ENCODE measurements around the gene SRSF3. TPM values are rescaled to one million over a fixed set of nuclear protein-coding genes. Genes with fewer than 3 reads are reported as not detected.
"Not testable (repeated sequence)": the region's sequence is repeated elsewhere in the genome, so short reads cannot be mapped to it uniquely, and the experiment has no call there.

SRSF3 gene
- total RNA-seq, 2 donors from 2014 or later = 88.5 to 120 TPM

DNA sequence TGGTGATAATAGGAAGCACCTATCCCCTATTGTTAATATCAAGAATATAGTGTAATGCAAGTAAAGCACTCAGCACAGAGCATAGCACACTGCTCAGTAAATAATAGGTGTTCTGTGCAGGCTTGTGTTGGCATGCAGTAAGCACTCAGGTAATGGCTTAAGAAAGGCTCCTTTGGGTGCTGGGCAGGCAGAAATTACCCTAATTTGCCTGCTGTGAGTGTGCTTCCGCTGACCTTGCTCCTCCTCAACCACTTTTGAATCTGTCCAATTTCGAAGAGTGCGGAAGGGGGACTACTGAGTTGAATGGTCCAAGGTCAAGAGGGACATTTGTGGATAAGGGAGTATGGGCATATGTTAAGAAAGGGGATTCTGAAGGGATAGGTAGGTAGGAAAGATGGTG is 15.4 kb downstream of the SRSF3 start:
- no peak for ATAC-seq (ENCODE audit: insufficient number of reproducible peaks, low FRiP score, low read depth)
- H3K4me3 ChIP-seq = no peak overlapping the region
- no peak for TF ChIP-seq CTCF (IDR thresholded peaks at IDR 0.05)
- H3K4me1 ChIP-seq (ENCODE audit: control insufficient read depth in 1 of 2, low read depth in 2 of 2) = peaks cover 26 to 47% of the 10 kb centered on the region in 2 donors
- H3K36me3 ChIP-seq = peaks cover 33% of the 10 kb centered on the region
- H3K27me3 ChIP-seq (replicated peaks; ENCODE audit: insufficient read depth) = no peaks in the 10 kb centered on the region
- H3K27ac ChIP-seq = peak overlapping the region in 1 of 2 donors; percentile 38
- no peaks in the 10 kb centered on the region for H3K9me3 ChIP-seq
- DNase-seq (ENCODE audit: low spot score) = no peak

DNA sequence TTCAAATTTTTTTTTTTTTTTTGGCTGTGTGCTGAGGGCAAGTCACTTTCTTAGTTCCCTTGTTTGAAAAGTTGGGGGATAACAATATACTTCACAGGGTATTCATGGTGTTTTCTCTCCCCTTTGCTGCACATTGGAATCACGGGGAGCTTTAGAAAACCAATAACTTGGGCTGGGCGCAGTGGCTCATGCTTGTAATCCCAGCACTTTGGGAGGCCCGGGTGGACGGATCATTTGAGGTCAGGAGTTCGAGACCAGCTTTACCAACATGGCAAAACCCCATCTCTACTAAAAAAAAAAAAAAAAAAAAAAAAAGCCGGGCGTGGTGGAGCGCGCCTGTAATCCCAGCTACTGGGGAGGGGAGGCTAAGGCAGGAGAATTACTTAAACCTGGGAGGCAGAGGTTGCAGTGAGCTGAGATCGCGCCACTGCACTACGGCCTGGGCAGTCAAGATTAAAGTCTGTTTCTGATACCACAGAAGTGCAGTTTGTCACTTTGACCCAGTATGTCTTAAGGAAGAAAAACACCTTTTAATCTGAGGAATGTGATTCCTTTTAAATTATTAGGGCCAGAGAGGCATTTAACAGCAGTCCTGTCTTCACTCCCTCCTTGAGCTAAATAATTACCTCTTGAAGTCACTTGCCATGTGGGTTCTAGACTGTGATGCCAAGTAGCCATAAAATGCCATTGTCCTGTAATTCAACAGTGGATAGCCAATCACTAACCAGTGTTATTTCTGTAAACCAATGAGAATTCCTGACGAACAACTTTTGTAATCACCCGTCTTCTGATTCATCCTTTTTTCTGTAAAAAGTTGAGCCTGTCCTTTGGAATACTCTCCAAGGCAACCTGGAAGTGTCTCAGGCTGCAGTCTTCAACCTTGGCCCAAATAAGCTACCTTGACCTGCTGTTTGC is 16.1 kb downstream of the SRSF3 start:
- Histone ChIP-seq H3K4me1 (ENCODE audit: control insufficient read depth in 1 of 2, low read depth in 2 of 2) (peaks cover 26 to 45% of the 10 kb centered on the region in 2 donors), H3K9me3 (no peaks in the 10 kb centered on the region), H3K27me3 (replicated peaks; ENCODE audit: insufficient read depth) (no peaks in the 10 kb centered on the region), H3K36me3 (peaks cover 30% of the 10 kb centered on the region), H3K27ac (no peak overlapping the region), H3K4me3 (no peak overlapping the region)
- no peak for DNase-seq (ENCODE audit: low spot score)
- no peak for ATAC-seq (ENCODE audit: insufficient number of reproducible peaks, low FRiP score, low read depth)
- no peak for TF ChIP-seq CTCF (IDR thresholded peaks at IDR 0.05)

- Histone ChIP-seq H3K27ac (no peak overlapping the region), H3K36me3 (peaks cover 26% of the 10 kb centered on the region), H3K27me3 (replicated peaks; ENCODE audit: insufficient read depth) (no peaks in the 10 kb centered on the region), H3K4me3 (no peak overlapping the region), H3K9me3 (no peaks in the 10 kb centered on the region), H3K4me1 (ENCODE audit: control insufficient read depth in 1 of 2, low read depth in 2 of 2) (peaks cover 22 to 38% of the 10 kb centered on the region in 2 donors)
- no peak for ATAC-seq (ENCODE audit: insufficient number of reproducible peaks, low FRiP score, low read depth)
- no peak for DNase-seq (ENCODE audit: low spot score)
- no peak for TF ChIP-seq CTCF (IDR thresholded peaks at IDR 0.05)
These were observed 16.8 kb downstream of the SRSF3 start for GRCh38 chr6:36610956-36611336.

DNA sequence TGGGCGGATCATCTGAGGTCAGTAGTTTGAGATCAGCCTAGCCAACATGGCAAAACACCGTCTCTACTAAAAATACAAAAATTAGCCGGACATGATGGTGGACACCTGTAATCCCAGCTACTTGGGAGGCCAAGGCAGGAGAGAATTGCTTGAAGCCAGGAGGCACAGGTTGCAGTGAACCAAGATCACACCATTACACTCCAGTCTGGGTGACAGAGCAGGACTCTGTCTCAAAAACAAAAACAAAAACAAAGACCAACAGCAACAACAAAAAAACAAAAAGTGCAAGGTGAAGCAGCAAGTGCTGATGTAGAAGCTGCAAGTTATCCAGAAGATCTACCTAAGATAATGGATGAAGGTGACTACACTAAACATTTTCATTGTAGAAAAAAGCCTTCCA is 17.5 kb downstream of the SRSF3 start:
- Histone ChIP-seq H3K36me3 (peaks cover 24% of the 10 kb centered on the region), H3K4me1 (ENCODE audit: control insufficient read depth in 1 of 2, low read depth in 2 of 2) (peaks cover 17 to 33% of the 10 kb centered on the region in 2 donors)
- not testable (repeated sequence) for H3K4me3 ChIP-seq; DNase-seq (ENCODE audit: low spot score); H3K27ac ChIP-seq; H3K9me3 ChIP-seq; H3K27me3 ChIP-seq (replicated peaks; ENCODE audit: insufficient read depth); ATAC-seq (ENCODE audit: insufficient number of reproducible peaks, low FRiP score, low read depth)

GRCh38 chr6:36612101-36612625 is 18.0 kb downstream of the SRSF3 start:
- Histone ChIP-seq H3K36me3 (peaks cover 20% of the 10 kb centered on the region), H3K27ac (no peak overlapping the region)
- DNase-seq (ENCODE audit: low spot score) = no peak

More at GRCh38 chr6:36612101-36612625, 18.0 kb downstream of the SRSF3 start:
- no peak for ATAC-seq (ENCODE audit: insufficient number of reproducible peaks, low FRiP score, low read depth)
- no peaks in the 10 kb centered on the region for H3K9me3 ChIP-seq
- peaks cover 12 to 33% of the 10 kb centered on the region in 2 donors for H3K4me1 ChIP-seq (ENCODE audit: control insufficient read depth in 1 of 2, low read depth in 2 of 2)
- no peak for TF ChIP-seq CTCF (IDR thresholded peaks at IDR 0.05)
- H3K4me3 ChIP-seq = no peak overlapping the region
- no peaks in the 10 kb centered on the region for H3K27me3 ChIP-seq (replicated peaks; ENCODE audit: insufficient read depth)
